ENCODE data around the gene NFIC. TPM values are rescaled to one million over a fixed set of nuclear protein-coding genes. Genes with fewer than 3 reads are reported as not detected.

Gene NFIC
- total RNA-seq, 1 donor from 2014 or later = 32.9 TPM

- Mint-ChIP-seq H3K36me3 (peaks cover 4% of the 10 kb centered on the region), H3K4me3 (no peak overlapping the region)
- TF ChIP-seq CTCF (IDR thresholded peaks at IDR 0.05; ENCODE audit: unreplicated experiment) = no peak
These were observed 116.3 kb downstream of the NFIC start for GRCh38 chr19:3482507-3483225.

GRCh38 chr19:3483226-3483628 lies 116.8 kb downstream of the NFIC start, which contains the start of gene SMIM44:
Gene SMIM44, minus strand, starts transcription at chr19:3483441. Its CDS starts 38 bp downstream, at chr19:3483403.
- no peak for DNase-seq (ENCODE audit: low spot score in 2 of 2, unreplicated experiment in 2 of 2)

More at GRCh38 chr19:3482507-3483225, 116.3 kb downstream of the NFIC start:
- H3K4me1 Mint-ChIP-seq = no peaks in the 10 kb centered on the region
- DNase-seq (ENCODE audit: low spot score in 2 of 2, unreplicated experiment in 2 of 2) = no peak
- H3K27ac Mint-ChIP-seq = no peak overlapping the region
- H3K9me3 Mint-ChIP-seq = no peaks in the 10 kb centered on the region
- H3K27me3 Mint-ChIP-seq (ENCODE audit: low read depth) = peaks cover 30% of the 10 kb centered on the region

GRCh38 chr19:3491396-3492119 lies 125.2 kb downstream of the NFIC start:
- H3K27ac Mint-ChIP-seq = no peak overlapping the region
- H3K4me1 Mint-ChIP-seq = no peaks in the 10 kb centered on the region
- no peaks in the 10 kb centered on the region for H3K27me3 Mint-ChIP-seq (ENCODE audit: low read depth)
- H3K36me3 Mint-ChIP-seq = peaks cover 21% of the 10 kb centered on the region
- no peak overlapping the region for H3K4me3 Mint-ChIP-seq
- no peak for TF ChIP-seq CTCF (IDR thresholded peaks at IDR 0.05; ENCODE audit: unreplicated experiment)
- no peaks in the 10 kb centered on the region for H3K9me3 Mint-ChIP-seq
- no peak for DNase-seq (ENCODE audit: low spot score in 2 of 2, unreplicated experiment in 2 of 2)

More at GRCh38 chr19:3483226-3483628, 116.8 kb downstream of the NFIC start, which contains the start of gene SMIM44:
- H3K36me3 Mint-ChIP-seq = peaks cover 8% of the 10 kb centered on the region
- H3K4me3 Mint-ChIP-seq = no peak within 1 kb of the TSS
- TF ChIP-seq CTCF (IDR thresholded peaks at IDR 0.05; ENCODE audit: unreplicated experiment) = no peak
- peaks cover 26% of the 10 kb centered on the region for H3K27me3 Mint-ChIP-seq (ENCODE audit: low read depth)
- H3K9me3 Mint-ChIP-seq = no peaks in the 10 kb centered on the region
- no peak within 1 kb of the TSS for H3K27ac Mint-ChIP-seq
- H3K4me1 Mint-ChIP-seq = no peaks in the 10 kb centered on the region

GRCh38 chr19:3492131-3492839 lies 125.9 kb downstream of the NFIC start:
- no peak for TF ChIP-seq CTCF (IDR thresholded peaks at IDR 0.05; ENCODE audit: unreplicated experiment)
- no peak overlapping the region for H3K27ac Mint-ChIP-seq

GRCh38 chr19:3492919-3493318 lies 126.5 kb downstream of the NFIC start:
- no peak overlapping the region for H3K4me3 Mint-ChIP-seq
- no peaks in the 10 kb centered on the region for H3K27me3 Mint-ChIP-seq (ENCODE audit: low read depth)
- peaks cover 25% of the 10 kb centered on the region for H3K36me3 Mint-ChIP-seq
- DNase-seq (ENCODE audit: low spot score in 2 of 2, unreplicated experiment in 2 of 2) = no peak
- no peaks in the 10 kb centered on the region for H3K4me1 Mint-ChIP-seq
- H3K27ac Mint-ChIP-seq = no peak overlapping the region
- TF ChIP-seq CTCF (IDR thresholded peaks at IDR 0.05; ENCODE audit: unreplicated experiment) = no peak
- H3K9me3 Mint-ChIP-seq = peaks cover 2% of the 10 kb centered on the region

More at GRCh38 chr19:3492131-3492839, 125.9 kb downstream of the NFIC start:
- no peak overlapping the region for H3K4me3 Mint-ChIP-seq
- no peak for DNase-seq (ENCODE audit: low spot score in 2 of 2, unreplicated experiment in 2 of 2)
- H3K9me3 Mint-ChIP-seq = no peaks in the 10 kb centered on the region
- H3K4me1 Mint-ChIP-seq = no peaks in the 10 kb centered on the region
- no peaks in the 10 kb centered on the region for H3K27me3 Mint-ChIP-seq (ENCODE audit: low read depth)
- H3K36me3 Mint-ChIP-seq = peaks cover 22% of the 10 kb centered on the region

All from mesothelial cell of epicardium (in vitro differentiated cells).